GM23338 (cell line): ENCODE measurements around the gene MME. TPM values are rescaled to one million over a fixed set of nuclear protein-coding genes. Genes with fewer than 3 reads are reported as not detected.

Experiments used
- ATAC-seq: fragments of 200-7000 bp; cut with Tn5 transposase; 3 replicates; pipeline ENCODE4 v1.9.1; 2020
- DNase-seq: peaks from one replicate; pipeline ENCODE4 v3.0.0-alpha.2; 2015; ENCODE audit warnings: low spot score
- H2AFZ ChIP-seq: fragments of 200-600 bp; sonication (generic); 2 replicates; pipeline ENCODE4 v1.8.0; 2016; ENCODE audit warnings: antibody characterized with exemption, mild to moderate bottlenecking, moderate library complexity
- H3F3A ChIP-seq: fragments of 200-600 bp; sonication (generic); replicated peaks from 2 replicates; pipeline ENCODE4 v1.8.0; 2017; ENCODE audit warnings: antibody characterized with exemption, mixed run types, low read depth
- H3K27ac ChIP-seq: fragments of 200-600 bp; sonication (generic); 2 replicates; pipeline ENCODE4 v1.6.1; 2016; ENCODE audit warnings: low read depth
- H3K27me3 ChIP-seq: fragments of 200-600 bp; sonication (generic); 2 replicates; pipeline ENCODE4 v1.8.0; 2016; ENCODE audit warnings: mild to moderate bottlenecking, mixed run types, moderate library complexity; ENCODE audit not compliant: insufficient read depth
- H3K36me3 ChIP-seq: fragments of 200-600 bp; sonication (generic); 2 replicates; pipeline ENCODE4 v1.8.0; 2016; ENCODE audit warnings: mild to moderate bottlenecking; ENCODE audit not compliant: insufficient read depth
- H3K4me1 ChIP-seq: fragments of 200-600 bp; sonication (generic); 2 replicates; pipeline ENCODE4 v1.8.0; 2016; ENCODE audit warnings: mild to moderate bottlenecking, moderate library complexity; ENCODE audit not compliant: insufficient read depth
- H3K4me2 ChIP-seq: fragments of 200-600 bp; sonication (generic); 2 replicates; pipeline ENCODE4 v1.7.1; 2017; ENCODE audit warnings: mixed run types
- H3K4me3 ChIP-seq: fragments of 200-600 bp; sonication (generic); 2 replicates; pipeline ENCODE4 v1.6.1; 2016; ENCODE audit warnings: mixed run types
- H3K79me2 ChIP-seq: fragments of 200-600 bp; sonication (generic); replicated peaks from 2 replicates; pipeline ENCODE4 v1.8.0; 2017; ENCODE audit warnings: mild to moderate bottlenecking; ENCODE audit not compliant: insufficient read depth
- H3K9me2 ChIP-seq: fragments of 200-600 bp; sonication (generic); 2 replicates; pipeline ENCODE4 v1.8.0; 2017; ENCODE audit not compliant: insufficient read depth
- H4K20me1 ChIP-seq: fragments of 200-600 bp; sonication (generic); replicated peaks from 2 replicates; pipeline ENCODE4 v1.8.0; 2017; ENCODE audit warnings: mild to moderate bottlenecking; ENCODE audit not compliant: insufficient read depth
- H3K27ac Mint-ChIP-seq: 2 replicates; pipeline ENCODE4 v1.8.0; 2020; ENCODE audit warnings: inconsistent platforms, mild to moderate bottlenecking, moderate library complexity, mixed read lengths
- H3K27me3 Mint-ChIP-seq: 3 replicates; pipeline ENCODE4 v1.8.0; 2022; ENCODE audit warnings: low read depth, mild to moderate bottlenecking, moderate library complexity, mixed read lengths, inconsistent platforms; ENCODE audit not compliant: insufficient read depth, poor library complexity
- H3K36me3 Mint-ChIP-seq: 3 replicates; pipeline ENCODE4 v1.8.0; 2021; ENCODE audit warnings: low read depth, mild to moderate bottlenecking, inconsistent platforms, moderate library complexity, mixed read lengths
- H3K4me1 Mint-ChIP-seq: 3 replicates; pipeline ENCODE4 v1.8.0; 2020; ENCODE audit warnings: mild to moderate bottlenecking, inconsistent platforms, mixed read lengths
- H3K4me3 Mint-ChIP-seq: 3 replicates; pipeline ENCODE4 v1.8.0; 2021; ENCODE audit warnings: moderate library complexity, mild to moderate bottlenecking, inconsistent platforms, mixed read lengths
- H3K9me3 Mint-ChIP-seq: 3 replicates; pipeline ENCODE4 v1.8.0; 2020; ENCODE audit warnings: moderate library complexity, mild to moderate bottlenecking, inconsistent platforms, mixed read lengths
- CREB1 ChIP-seq: fragments of 250-450 bp; sonication (Bioruptor Pico); IDR thresholded peaks from 2 replicates; pipeline ENCODE4 v1.5.0; 2020; ENCODE audit warnings: low read depth, mild to moderate bottlenecking, moderate library complexity
- EZH2phosphoT487 ChIP-seq: fragments of 200-600 bp; sonication (generic); IDR thresholded peaks from one replicate; pipeline ENCODE4 v1.8.1; 2018; ENCODE audit warnings: antibody characterized with exemption; ENCODE audit not compliant: unreplicated experiment
- NANOG ChIP-seq: IDR thresholded peaks from 2 replicates; pipeline ENCODE4 v1.6.1; 2016; ENCODE audit warnings: antibody characterized with exemption, borderline replicate concordance
- POLR2AphosphoS5 ChIP-seq: IDR thresholded peaks from 2 replicates; pipeline ENCODE4 v1.6.1; 2016; ENCODE audit warnings: antibody characterized with exemption, low read depth
- ZNF114 ChIP-seq: fragments of 250-450 bp; sonication (Bioruptor Pico); IDR thresholded peaks from 2 replicates; pipeline ENCODE4 v1.5.0; 2020; ENCODE audit warnings: mild to moderate bottlenecking, moderate library complexity
- polyA plus RNA-seq: library from polyadenylated mRNA; unstranded; fragments of >200 nt; fragmentation: Nextera tagmentation; extraction: Ambion mirVana; gene quantifications from 2 replicates; pipeline ENCODE4 v1.2.1, GENCODE V29; 2016
- total RNA-seq: library from RNA; depleted of rRNA; stranded (reverse); fragments of >200 nt; shearing (Covaris generic); gene quantifications from 2 replicates; pipeline ENCODE4 v1.2.3, GENCODE V29; 2014
- TF ChIP-seq, protein P1 (sequence below), 2 experiments: fragments of 200-600 bp in 1 of 2; sonication (generic) in 1 of 2; conservative IDR thresholded peaks; 2 replicates each; pipeline versions ENCODE4 v1.5.1 to v1.6.1; 2016 to 2017; ENCODE audit warnings: antibody characterized with exemption in 2 of 2, low read depth in 2 of 2, mild to moderate bottlenecking in 2 of 2, moderate library complexity in 1 of 2
- TF ChIP-seq, protein P2 (sequence below): IDR thresholded peaks from one replicate; pipeline ENCODE4 v1.6.1; 2018; ENCODE audit warnings: antibody characterized with exemption; ENCODE audit not compliant: unreplicated experiment

The MME gene
- total and polyA plus RNA-seq, 2 experiments from 2014 or later, result 15.2 to 76.7 TPM

DNA sequence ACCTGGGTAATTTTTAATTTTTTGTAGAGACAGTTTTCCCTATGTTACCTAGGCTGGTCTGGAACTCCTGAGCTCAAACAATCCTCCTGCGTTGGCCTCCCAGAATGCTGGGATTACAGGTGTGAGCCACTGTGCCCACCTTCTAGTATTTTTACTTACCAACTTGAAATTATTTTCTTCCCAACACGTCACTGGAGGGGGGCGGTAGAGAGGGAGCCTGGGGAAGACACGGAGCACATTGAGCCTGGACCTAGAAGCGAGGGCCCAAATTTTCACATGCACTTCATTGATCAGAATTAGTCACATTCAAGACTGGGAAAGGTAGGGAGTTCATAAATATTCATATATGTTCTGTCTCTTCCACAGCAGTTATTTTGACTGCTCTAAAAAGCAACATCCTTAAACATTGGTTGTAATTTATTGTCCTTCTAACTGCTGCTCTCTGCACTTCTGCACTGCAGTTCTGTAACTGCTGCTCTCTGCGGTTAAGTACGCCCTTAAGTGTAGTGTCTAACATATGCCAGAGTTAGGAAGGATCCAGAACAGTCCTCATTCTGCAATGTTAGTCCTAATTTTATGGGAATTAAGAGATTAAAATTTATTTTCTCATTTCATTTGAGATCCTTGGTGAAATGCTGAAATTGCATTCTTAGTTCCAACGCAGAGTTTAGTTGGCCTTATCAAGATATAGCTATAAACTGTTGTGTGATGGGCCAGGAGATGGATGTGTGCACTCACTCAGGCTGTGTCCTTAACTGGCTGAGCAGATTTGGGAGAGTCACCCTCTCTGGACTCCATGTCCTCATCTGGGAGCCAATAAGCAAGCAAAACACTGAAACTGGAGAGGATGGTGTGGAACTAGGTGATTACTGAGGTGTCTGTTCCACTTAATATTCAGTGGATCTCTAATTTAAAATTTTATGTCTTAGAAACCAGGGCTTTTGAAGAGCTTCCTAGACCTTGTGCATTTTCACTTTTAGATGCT is 115.1 kb downstream of the MME start:
- Histone ChIP-seq H3K79me2 (no peaks in the 10 kb centered on the region), H3F3A (no peaks in the 10 kb centered on the region), H3K9me2 (no peaks in the 10 kb centered on the region), H3K4me3 (no peak overlapping the region), H2AFZ (peak overlapping the region; percentile 40; the same call in 1 of the 2 replicates), H4K20me1 (no peaks in the 10 kb centered on the region), H3K4me2 (no peak overlapping the region), H3K36me3 (no peaks in the 10 kb centered on the region), H3K4me1 (no peaks in the 10 kb centered on the region), H3K27ac (no peak overlapping the region), H3K27me3 (no peaks in the 10 kb centered on the region)
- no peaks in the 10 kb centered on the region for H3K27me3 Mint-ChIP-seq
- H3K36me3 Mint-ChIP-seq, result no peaks in the 10 kb centered on the region
- no peaks in the 10 kb centered on the region for H3K9me3 Mint-ChIP-seq
- no peak for TF ChIP-seq ZNF114
- TF ChIP-seq NANOG, result no peak
- TF ChIP-seq POLR2AphosphoS5, result no peak
- peak; percentile 54; the same call in 1 of the 2 replicates for TF ChIP-seq CREB1 (CRISPR knock-in tag)
- TF ChIP-seq EZH2phosphoT487, result no peak
- TF ChIP-seq, protein P1, sequence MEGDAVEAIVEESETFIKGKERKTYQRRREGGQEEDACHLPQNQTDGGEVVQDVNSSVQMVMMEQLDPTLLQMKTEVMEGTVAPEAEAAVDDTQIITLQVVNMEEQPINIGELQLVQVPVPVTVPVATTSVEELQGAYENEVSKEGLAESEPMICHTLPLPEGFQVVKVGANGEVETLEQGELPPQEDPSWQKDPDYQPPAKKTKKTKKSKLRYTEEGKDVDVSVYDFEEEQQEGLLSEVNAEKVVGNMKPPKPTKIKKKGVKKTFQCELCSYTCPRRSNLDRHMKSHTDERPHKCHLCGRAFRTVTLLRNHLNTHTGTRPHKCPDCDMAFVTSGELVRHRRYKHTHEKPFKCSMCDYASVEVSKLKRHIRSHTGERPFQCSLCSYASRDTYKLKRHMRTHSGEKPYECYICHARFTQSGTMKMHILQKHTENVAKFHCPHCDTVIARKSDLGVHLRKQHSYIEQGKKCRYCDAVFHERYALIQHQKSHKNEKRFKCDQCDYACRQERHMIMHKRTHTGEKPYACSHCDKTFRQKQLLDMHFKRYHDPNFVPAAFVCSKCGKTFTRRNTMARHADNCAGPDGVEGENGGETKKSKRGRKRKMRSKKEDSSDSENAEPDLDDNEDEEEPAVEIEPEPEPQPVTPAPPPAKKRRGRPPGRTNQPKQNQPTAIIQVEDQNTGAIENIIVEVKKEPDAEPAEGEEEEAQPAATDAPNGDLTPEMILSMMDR (conservative IDR thresholded peaks at IDR 0.05; ENCODE audit: low read depth in 2 of 2), result peak; percentile 53 to 62
- TF ChIP-seq, protein P2, sequence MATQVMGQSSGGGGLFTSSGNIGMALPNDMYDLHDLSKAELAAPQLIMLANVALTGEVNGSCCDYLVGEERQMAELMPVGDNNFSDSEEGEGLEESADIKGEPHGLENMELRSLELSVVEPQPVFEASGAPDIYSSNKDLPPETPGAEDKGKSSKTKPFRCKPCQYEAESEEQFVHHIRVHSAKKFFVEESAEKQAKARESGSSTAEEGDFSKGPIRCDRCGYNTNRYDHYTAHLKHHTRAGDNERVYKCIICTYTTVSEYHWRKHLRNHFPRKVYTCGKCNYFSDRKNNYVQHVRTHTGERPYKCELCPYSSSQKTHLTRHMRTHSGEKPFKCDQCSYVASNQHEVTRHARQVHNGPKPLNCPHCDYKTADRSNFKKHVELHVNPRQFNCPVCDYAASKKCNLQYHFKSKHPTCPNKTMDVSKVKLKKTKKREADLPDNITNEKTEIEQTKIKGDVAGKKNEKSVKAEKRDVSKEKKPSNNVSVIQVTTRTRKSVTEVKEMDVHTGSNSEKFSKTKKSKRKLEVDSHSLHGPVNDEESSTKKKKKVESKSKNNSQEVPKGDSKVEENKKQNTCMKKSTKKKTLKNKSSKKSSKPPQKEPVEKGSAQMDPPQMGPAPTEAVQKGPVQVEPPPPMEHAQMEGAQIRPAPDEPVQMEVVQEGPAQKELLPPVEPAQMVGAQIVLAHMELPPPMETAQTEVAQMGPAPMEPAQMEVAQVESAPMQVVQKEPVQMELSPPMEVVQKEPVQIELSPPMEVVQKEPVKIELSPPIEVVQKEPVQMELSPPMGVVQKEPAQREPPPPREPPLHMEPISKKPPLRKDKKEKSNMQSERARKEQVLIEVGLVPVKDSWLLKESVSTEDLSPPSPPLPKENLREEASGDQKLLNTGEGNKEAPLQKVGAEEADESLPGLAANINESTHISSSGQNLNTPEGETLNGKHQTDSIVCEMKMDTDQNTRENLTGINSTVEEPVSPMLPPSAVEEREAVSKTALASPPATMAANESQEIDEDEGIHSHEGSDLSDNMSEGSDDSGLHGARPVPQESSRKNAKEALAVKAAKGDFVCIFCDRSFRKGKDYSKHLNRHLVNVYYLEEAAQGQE, result no peak
- H3K4me3 Mint-ChIP-seq, result no peak overlapping the region
- H3K4me1 Mint-ChIP-seq, result no peaks in the 10 kb centered on the region
- ATAC-seq (peak; percentile 59; the same call in 2 of the 3 replicates), DNase-seq (peak; percentile 43)
- H3K27ac Mint-ChIP-seq, result no peak overlapping the region
